GM19324 (cell line): ENCODE measurements around the gene PXK.

Experiments used
- ATAC-seq: cut with Tn5 transposase; IDR thresholded peaks from one replicate; pipeline ENCODE4 v1.9.1; 2021; ENCODE audit warnings: mild to moderate bottlenecking, moderate library complexity; ENCODE audit not compliant: unreplicated experiment, low FRiP score

Gene PXK

DNA sequence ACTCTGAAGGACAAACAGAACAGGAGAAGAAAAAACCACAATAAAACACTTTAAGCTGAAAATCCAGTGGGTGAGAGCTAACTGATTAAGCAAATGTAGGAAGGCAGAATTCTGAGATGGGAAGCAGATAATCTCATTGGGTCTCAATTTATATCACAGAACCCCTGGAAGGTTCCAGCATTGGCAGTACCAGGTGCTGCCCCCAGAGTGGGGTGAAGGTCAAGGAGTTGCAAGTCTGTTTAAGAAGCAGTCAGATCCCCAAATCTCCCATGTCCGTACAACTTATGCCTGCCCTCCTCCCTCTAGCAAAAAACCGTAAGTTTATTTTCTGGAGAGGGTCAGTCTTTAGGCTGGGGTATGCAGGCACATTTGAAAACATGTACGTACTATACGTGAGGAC, 45.1 kb downstream of the PXK start:
- no peak for ATAC-seq

DNA sequence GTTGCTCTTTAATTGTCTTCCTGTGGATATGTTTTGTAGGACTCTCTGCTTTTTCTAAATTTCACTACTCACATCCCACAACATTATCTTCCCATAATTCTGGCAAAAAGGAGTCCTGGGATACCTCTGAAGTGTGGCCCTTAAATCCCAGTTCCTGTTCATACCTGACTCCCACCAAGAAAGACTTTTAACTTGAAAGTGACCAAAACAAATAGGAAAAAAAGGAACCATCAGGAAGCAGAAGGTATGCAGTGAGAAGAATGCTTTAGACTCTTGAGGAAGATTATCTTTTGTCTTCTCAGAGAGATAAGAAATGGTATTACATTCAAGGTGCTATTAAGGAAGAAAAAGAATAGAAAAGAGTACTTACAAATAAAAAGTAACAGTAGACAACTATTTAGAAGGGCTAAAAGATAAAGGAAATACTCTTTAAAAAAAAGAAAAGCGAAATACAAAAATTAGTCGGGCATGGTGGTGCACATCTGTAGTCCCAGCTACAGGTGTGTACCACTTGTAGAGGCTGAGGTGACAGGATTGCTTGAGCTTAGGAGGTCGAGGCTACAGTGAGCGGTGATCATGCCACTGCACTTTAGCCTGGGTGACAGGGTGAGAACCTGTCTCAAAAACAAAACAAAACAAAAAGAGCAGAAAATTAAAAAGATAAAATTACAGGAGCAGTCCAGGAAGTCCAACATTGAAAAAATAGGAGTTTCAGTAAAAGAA, 46.8 kb downstream of the PXK start:
- no peak for ATAC-seq

DNA sequence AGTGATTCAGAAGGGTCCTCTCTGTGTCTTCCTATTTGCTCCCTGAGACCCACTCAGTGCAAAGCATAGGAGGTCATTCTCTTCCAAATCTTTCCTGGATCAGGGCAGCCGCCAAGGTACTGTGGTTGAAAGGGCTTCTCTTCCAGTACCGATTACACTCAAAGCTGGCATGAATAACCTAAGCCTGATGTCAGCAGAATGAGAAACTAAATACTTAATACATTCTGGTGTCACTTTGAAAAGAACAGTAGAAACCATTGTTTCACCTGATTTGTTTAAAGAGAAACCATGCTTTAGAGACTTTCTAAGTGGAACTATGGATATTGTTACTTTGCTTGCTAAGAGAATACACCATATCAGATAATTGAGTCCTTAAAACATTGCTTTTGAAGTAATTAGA, 50.8 kb downstream of the PXK start:
- ATAC-seq, result no peak

DNA sequence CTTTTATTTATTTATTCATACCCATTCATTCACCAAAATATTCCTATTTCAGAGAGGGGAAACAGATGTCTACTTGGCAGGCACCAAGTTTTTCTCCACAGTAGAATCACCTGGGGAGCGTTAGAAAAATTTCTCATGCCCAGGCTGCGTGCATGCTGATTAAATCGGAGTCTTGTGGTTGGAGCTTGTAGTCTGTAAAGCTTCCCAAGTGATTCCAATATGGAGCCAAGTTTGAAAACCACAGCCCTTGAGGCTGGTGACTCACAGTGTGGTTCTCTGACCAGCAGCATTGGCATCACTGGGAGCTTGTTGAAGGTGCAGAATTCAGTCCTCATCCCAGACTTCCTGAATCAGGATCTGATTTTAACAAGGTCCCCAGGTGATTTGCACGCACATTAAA, 51.2 kb downstream of the PXK start:
- ATAC-seq, result no peak

DNA sequence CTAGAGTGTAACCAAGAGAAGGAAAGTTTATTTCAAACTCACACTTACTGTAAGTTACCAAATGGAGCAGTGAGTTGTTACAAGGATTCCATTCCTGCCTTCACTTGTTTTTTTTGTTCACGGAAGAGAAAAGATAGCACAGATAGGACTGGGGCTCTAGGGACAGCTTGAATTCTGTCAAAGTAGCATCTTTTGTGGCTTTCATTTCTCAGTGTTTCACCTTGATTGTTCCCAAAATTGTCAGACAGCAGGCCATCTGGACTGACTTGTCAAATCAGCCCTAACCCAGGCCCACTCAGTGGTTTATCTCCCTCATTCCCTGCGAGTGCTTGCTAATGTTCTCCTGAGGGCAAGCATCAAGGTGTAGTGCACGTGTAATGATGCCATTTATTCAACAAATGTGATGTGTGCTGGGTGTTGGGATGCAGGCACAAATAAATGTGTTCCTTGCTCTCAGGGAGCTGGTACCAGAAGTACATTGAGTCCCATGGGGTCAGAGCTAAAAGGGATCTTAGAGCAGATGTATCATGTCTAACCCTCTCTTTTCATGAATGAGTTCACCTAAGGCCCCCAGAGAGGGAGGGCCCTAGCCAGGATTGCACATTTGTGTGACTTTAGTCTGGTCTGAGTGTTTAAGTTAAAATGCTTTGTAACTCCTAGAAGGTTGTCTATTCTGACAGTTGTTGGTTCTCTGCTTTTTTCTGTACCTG, 51.8 kb downstream of the PXK start:
- no peak for ATAC-seq

DNA sequence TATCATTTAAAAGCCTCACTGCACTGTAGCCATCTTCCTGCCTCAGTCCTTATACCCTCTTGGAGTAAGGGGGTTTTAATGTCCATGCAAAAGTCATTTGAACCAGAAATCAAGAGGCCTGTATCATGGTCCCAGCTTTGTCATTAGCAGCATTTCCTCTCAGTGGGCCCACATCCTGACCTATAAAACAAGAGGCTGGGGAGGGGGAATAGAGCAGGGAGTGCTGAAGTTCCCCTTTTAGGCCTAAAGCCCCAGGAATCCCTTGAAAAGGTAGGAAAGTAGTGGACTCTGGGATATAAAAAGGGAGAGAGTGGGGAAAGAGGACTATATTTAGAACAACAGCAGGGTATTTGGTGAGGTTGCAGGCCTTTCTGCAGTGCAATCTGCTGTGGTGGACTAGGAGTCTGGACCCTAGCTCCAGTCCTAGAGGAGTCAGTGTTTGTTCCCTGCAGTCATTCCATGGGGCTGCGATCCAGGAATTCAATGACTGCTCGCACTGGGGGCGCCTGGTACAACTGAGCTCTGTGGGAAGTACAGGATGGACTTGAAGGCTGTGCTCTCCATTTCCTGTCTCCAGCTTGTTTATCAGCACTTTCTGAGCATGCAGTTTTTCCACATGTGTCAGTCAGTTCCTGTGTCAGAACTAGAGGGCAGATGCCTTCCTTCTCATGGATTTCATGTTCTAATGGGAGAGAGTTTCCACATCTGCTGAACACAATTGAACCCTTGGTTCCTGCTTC, 54.1 kb downstream of the PXK start:
- no peak for ATAC-seq

DNA sequence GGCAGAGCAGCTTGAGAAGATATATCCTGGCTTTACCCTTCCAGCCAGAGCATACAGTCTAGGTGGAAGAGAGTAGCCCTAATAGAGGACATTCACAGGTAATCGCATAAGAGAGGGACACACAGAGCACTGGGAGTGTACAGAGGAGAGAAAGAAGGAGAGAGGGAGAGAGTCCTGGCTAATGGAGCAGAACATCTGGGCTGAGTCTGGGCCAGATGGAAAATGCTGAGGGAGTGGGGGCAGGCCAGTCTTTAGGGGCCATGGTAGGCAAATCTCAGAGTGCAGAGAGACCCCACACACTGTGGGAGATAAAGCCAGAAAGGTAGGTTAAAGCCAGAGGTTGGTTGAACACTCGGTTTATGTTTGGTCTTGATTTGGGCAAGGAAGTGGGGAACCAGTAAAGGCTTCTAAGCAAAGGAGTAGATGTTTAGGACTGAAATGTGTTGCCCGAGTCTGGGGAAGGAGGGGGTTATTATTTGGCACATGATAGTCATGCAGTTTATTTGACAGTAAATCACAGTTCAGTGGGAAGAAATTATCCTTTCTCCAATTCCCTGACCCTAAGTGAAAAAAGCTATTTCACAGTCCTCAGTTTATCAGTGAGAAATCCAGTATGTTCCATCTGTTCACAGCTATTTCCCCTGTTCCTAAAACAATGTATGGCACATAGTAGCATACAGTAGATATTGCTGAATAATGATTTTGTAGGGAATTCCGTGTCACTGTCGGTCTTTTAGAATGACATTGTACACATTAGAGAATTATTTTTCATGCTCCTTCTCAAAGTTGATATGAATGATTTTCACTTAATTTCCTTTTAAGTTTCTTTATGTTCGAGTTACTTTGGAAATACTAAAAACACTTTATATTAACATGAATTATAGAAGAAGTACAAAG, 55.2 kb downstream of the PXK start:
- no peak for ATAC-seq

DNA sequence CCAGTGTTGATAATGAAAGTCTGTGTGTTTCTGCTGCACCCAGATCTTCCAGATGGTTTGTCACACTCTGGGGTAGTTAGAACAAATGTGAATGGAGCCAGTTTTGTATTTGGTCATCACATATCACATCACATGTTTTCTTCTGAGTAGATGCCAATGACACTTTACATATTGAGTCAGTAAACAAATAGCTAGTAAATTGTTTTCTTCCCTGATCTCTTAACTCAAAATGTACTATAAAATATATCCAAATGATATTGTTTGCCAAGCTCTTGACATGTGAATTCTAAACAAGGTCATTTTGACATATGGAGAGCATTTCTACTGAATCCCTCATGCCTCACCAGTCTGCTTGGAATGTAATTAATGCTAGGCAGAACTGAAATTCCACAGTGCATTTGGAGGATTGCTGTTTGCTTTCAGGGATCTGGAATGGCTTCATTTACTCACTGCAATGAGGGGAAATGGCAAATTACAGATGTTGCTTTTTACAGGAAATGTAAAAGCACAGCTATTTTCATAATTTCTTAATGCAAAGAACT, 55.9 kb downstream of the PXK start:
- no peak for ATAC-seq

DNA sequence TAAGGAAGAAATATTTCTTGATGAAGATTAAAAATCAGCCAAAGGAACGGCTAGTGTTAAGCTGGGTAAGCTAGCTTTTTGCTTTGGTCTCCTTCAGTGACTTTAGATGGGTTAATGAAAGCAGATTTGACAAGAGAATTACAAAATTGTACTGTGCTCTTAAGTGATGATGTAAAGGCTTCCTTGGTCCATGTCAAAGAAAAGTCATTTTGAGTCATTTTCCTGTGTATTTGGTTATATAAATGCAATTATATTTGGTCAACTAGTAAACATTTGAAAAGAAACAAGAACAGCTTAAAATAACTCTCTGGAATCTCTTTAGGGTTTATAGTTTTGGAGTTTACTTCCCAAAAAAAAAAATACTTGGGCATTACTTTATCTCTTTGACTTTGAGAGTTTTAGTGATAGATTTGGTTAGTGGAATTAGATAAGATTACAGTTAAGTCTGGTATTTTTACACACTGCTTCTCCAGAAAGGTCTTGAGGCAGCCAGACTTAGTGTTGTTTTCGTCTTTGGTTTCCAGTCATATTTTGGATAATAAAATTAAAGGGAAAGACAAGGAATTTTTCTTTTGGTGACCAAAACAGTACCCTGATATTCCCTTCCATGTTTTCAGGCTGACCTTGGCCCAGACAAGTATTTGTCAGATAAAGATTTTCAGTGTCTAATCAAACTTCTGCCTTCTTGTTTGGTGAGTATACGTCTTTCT, 58.6 kb downstream of the PXK start:
- ATAC-seq, result no peak

DNA sequence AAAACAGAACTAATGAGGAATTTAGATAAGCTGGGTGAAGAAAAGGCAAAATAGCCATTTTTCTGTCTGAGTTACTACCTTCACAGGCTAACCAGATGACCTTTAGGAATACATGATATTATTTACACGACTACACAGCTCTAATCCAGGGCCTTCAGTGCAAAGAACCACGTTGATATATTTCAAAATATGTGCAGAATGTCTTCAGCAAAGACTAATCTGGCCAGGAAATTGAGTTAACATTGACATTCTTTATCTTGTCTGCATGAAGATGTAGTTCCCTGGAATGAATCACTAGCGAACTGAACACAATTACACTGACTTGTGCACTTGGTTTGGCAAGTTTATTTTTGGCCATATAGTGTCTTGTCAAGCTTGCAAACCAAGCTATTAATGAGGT, 59.5 kb downstream of the PXK start:
- no peak for ATAC-seq

DNA sequence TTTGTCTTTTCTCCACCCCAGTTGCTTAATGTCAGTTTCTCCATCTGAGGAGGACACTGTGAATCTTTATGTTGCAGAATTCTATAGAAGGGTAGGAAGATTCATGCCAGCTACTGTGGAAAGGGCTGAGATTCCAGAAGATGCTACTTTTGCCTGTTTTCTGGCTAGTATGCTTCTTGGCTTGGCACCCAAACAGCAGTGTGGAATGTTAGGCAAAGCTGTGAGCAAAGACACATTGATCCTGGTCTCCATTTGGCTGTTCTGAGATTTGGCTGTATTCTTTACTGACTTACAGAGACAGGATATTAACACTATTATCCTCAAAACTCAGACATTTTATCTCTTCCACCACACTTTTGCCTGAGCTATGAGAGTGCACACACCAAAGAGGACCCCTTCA, 61.6 kb downstream of the PXK start:
- ATAC-seq, result no peak

DNA sequence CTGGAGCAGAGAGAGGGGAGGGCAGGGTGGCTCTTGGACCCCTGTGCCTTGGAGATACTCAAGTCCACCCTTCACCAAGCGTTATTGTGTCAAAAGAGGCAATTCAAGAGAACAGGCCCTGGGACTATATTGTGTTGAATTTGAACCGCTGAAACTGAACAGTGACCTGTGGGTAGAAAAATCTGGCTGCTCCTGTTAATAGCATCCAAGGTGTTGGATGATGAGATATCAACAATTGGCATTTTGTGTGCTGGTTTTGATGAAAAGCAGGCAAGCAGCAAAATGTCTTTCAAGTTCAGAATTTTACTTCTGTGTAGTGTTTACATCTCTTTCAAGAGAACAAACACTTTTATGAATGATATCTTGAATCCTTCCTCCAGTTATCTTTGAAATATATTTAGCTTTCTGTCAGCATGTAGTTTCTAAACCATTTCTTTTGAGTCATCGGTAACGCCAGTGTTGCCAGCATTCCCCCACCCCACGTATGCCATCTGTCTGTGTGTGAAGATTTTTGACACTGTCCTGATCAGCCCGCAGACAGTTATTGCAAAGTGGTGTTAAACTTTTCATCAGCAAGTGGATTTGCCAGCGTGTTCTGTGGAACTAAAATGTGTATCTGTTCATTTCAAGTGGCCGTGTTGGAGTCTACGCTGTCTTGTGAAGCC, 66.1 kb downstream of the PXK start:
- ATAC-seq, result no peak

DNA sequence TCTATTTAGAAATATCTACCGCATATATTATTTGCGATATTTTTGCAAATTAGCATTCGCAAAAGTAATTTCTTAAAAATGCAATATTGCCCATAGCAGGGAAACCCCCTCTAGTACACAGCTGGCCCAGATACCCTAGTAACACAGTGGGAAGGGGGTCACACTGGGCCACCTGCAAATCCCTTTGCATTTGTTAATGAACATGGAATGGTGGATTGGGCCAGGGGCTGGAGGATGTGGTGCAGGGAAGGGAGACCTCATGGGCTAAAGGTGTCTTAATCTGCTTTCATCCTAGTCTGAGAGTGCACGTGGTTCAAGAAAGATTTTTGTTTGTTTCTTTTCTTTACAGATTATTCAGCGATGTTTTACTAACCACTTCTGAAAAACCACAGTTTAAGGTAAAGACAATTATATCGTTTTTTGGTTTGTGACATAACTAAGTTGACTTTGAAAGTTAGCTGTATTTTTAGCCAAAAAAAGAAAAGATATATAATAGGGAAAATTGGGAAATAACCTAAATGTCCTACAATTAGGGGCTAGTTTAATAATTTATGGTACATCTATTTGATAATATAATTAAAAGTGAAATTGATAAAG, 70.9 kb downstream of the PXK start:
- ATAC-seq, result no peak

DNA sequence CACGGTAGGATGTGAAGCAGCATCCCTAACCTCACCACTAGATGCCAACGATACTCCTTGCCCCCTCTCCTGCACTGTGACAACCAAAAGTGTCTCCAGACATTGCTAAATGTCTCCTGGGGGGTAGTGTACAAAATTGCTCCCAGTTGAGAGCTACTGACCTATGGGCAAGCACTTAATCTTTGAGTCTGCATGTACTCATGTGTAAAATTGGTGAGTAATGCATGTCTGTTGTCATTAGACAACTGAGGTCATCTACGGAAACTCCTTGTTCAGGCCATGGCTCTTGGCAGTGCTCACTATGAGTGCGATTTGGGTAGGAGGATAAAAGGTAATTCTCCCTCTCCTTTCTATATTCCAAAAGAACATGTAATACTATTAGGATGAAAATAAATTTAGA, 71.7 kb downstream of the PXK start:
- ATAC-seq, result no peak

DNA sequence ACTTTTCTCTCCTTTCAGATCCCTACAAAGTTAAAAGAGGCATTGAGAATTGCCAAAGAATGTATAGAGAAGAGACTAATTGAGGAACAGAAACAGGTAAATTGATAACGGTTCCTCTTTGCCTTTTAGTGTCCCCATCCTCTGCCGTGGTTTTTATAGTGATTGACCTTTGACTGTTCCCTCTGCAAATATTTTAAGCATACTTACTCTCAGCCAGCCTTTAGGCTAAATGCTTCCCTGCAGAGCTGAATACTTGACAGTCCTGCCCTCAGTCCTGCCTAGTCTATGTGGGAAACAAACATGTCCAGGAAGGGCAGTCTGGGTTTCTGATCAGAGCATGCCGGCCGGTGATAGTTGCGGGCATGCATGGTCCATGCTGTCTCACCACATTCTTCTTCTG, 76.2 kb downstream of the PXK start:
- ATAC-seq, result no peak

DNA sequence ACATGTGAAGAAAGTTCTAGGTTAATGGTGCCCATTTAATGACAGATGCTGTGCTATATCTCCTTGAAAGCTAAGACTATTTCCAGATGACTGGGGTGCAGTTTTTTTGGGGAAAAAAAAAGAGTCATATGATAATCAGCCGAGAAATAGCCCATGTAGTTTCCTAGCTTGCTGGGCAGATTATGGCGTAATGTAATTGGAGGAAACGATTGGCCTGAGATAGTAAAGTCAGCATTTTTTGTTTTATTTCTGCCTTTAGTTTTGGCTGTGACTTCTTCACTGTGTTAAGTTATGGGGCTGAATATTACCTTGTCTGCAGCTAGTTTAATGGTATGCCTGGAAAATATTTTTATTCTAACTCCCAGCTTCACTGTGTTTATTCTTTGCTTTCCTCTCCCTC, 77.0 kb downstream of the PXK start:
- no peak for ATAC-seq

DNA sequence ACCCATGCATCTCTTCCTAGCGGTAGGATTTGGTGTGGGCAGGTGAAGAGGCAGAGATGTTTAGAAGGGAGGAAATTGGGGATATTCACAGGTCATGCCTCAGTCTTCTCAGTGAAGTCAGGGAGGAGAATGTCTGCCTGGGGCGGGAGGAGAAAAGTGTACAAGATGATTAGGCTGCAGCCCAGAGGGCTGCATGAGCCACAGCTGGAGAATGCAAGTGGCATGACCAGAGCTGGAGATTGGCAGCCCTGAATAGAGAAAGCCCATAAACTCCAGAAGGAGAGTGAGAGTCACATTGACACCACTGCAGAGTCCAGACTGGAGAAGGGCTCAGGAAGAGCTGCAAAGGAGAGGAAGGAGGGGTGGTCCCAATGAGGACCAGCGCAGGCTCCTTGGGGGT, 78.3 kb downstream of the PXK start:
- no peak for ATAC-seq

DNA sequence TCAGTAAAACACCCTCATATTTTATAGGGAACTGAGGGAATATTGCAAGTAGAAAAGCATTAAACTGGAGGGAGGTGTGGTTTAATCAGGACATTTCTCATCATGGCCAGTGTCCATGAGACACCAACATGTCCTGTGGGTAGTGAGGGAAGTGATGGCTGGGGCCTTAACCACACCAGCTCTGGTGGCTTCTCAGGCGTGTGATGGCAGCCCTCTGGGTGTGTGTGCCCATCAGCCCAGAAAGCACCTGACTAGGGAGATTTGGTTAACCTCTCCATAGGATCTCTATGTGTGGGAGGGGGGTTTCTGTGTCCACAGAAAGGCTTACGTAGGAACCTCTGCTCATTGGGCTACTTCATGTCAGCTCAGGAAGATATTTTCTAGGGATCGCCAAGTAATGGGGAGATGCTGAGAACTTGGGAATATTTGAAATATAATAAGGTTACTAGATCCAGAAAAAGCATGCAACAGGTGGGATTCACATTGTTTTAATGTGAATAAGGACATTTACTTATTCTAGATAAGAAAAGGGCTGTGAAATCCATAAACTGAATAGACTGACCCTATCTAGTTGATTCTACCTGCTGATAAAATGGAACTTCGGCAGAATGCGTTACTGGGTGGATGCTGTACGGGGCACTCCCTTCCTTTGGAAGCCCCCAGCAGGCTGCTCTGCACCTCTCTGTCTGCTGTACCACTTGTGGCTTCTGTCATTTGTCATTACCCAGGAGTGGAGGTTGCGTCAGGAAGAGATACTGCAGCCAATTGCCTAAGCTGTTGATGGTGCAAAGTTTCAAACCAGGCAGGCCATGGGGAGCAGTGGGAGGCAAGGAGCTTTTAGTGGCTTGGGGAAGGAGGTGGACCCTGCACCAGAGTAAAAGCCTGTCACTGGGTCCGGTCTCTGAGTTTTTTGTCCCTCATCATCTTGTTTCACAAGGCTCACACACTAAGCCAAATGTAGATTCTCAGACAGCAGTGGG, 79.4 kb downstream of the PXK start:
- no peak for ATAC-seq
